Neuronal stem cell (in vitro differentiated cells): ENCODE measurements around the gene ECHS1.
A peak's percentile ranks its signal among the peaks of the same experiment; 100 is the strongest.

Experiments
- DNase-seq: peaks from one replicate; pipeline ENCODE4 v3.0.0-alpha.2; 2013; ENCODE audit warnings: low spot score
- H2AFZ ChIP-seq: one replicate; pipeline ENCODE4 v1.6.1; 2013; ENCODE audit warnings: mild to moderate bottlenecking, low read length, inconsistent platforms
- H2AK5ac ChIP-seq: 2 replicates; pipeline ENCODE4 v1.6.1; 2013; ENCODE audit warnings: low read depth, mild to moderate bottlenecking, inconsistent platforms, low read length, moderate library complexity, mixed read lengths
- H2BK120ac ChIP-seq: 2 replicates; pipeline ENCODE4 v1.6.1; 2013; ENCODE audit warnings: low read depth, mild to moderate bottlenecking, inconsistent platforms, low read length, moderate library complexity, mixed read lengths
- H2BK12ac ChIP-seq: one replicate; pipeline ENCODE4 v1.6.1; 2013; ENCODE audit warnings: low read length, inconsistent platforms
- H2BK15ac ChIP-seq: 2 replicates; pipeline ENCODE4 v1.6.1; 2013; ENCODE audit warnings: mild to moderate bottlenecking, low read length, inconsistent platforms, mixed read lengths
- H2BK5ac ChIP-seq: one replicate; pipeline ENCODE4 v1.6.1; 2013; ENCODE audit warnings: inconsistent platforms, mild to moderate bottlenecking, low read length, moderate library complexity
- H3K14ac ChIP-seq: one replicate; pipeline ENCODE4 v1.6.1; 2013; ENCODE audit warnings: low read length, inconsistent platforms
- H3K18ac ChIP-seq: 2 replicates; pipeline ENCODE4 v1.6.1; 2013; ENCODE audit warnings: low read length, inconsistent platforms
- H3K23ac ChIP-seq: 2 replicates; pipeline ENCODE4 v1.6.1; 2013; ENCODE audit warnings: low read depth, mild to moderate bottlenecking, mixed read lengths, low read length, inconsistent platforms; ENCODE audit not compliant: poor library complexity
- H3K27ac ChIP-seq: replicated peaks from 3 replicates; pipeline ENCODE4 v1.5.1; 2013; ENCODE audit warnings: low read length, inconsistent platforms
- H3K27me3 ChIP-seq, 3 experiments: 2 replicates each; pipeline ENCODE4 v1.6.1; 2013; ENCODE audit warnings: low read length in 3 of 3, mild to moderate bottlenecking in 2 of 3, inconsistent platforms in 1 of 3, low read depth in 1 of 3, mixed read lengths in 1 of 3, moderate library complexity in 1 of 3; ENCODE audit not compliant: control insufficient read depth in 3 of 3, insufficient read depth in 3 of 3
- H3K36me3 ChIP-seq, 2 donors: replicated peaks in 1 of 2; 2 replicates each; pipeline ENCODE4 v1.6.1; 2013; ENCODE audit warnings: low read length in 2 of 2; ENCODE audit not compliant: control insufficient read depth in 2 of 2, insufficient read depth in 2 of 2
- H3K4ac ChIP-seq: 2 replicates; pipeline ENCODE4 v1.6.1; 2013; ENCODE audit warnings: inconsistent platforms, mild to moderate bottlenecking, low read length, moderate library complexity
- H3K4me1 ChIP-seq, 2 donors: 1 replicate in 1 of 2; 2 replicates in 1 of 2; pipeline ENCODE4 v1.6.1; 2013; ENCODE audit warnings: low read length in 2 of 2, low read depth in 1 of 2; ENCODE audit not compliant: control insufficient read depth in 2 of 2, insufficient read depth in 1 of 2
- H3K4me2 ChIP-seq: one replicate; pipeline ENCODE4 v1.6.1; 2013; ENCODE audit warnings: mild to moderate bottlenecking, low read length, inconsistent platforms; ENCODE audit not compliant: insufficient read depth, poor library complexity, severe bottlenecking
- H3K4me3 ChIP-seq, 2 donors: 2 replicates each; pipeline ENCODE4 v1.5.1; 2013; ENCODE audit warnings: low read length in 2 of 2, mild to moderate bottlenecking in 2 of 2, inconsistent platforms in 1 of 2, moderate library complexity in 1 of 2
- H3K79me1 ChIP-seq: one replicate; pipeline ENCODE4 v1.6.1; 2013; ENCODE audit warnings: low read depth, mild to moderate bottlenecking, inconsistent platforms, low read length, moderate library complexity
- H3K9ac ChIP-seq: one replicate; pipeline ENCODE4 v1.6.1; 2013; ENCODE audit warnings: mild to moderate bottlenecking, low read depth, low read length, inconsistent platforms; ENCODE audit not compliant: poor library complexity
- H3K9me3 ChIP-seq, 2 donors: replicated peaks in 1 of 2; 2 replicates each; pipeline versions ENCODE3 to v1.6.1; 2013; ENCODE audit warnings: low read length in 2 of 2, mild to moderate bottlenecking in 2 of 2, inconsistent platforms in 1 of 2, low read depth in 1 of 2, mixed read lengths in 1 of 2, moderate library complexity in 1 of 2; ENCODE audit not compliant: control insufficient read depth in 2 of 2, insufficient read depth in 1 of 2
- H4K8ac ChIP-seq: one replicate; pipeline ENCODE4 v1.6.1; 2013; ENCODE audit warnings: low read depth, mild to moderate bottlenecking, inconsistent platforms, low read length, moderate library complexity
- H4K91ac ChIP-seq: one replicate; pipeline ENCODE4 v1.6.1; 2013; ENCODE audit warnings: low read length, low read depth, mild to moderate bottlenecking, inconsistent platforms; ENCODE audit not compliant: poor library complexity
- WGBS, 2 donors: extraction: QIAGEN DNeasy Blood & Tissue Kit; methylation state at CpG; one replicate each; pipeline ENCODE4 v1.1.7; 2013; ENCODE audit warnings: missing lambda C conversion rate in 2 of 2, mixed read lengths in 1 of 2; ENCODE audit not compliant: insufficient read length in 2 of 2, insufficient replicate concordance in 1 of 2; ENCODE audit errors: extremely low coverage in 2 of 2; 5-methylcytosine and 5-hydroxymethylcytosine counted together

The ECHS1 gene

DNA sequence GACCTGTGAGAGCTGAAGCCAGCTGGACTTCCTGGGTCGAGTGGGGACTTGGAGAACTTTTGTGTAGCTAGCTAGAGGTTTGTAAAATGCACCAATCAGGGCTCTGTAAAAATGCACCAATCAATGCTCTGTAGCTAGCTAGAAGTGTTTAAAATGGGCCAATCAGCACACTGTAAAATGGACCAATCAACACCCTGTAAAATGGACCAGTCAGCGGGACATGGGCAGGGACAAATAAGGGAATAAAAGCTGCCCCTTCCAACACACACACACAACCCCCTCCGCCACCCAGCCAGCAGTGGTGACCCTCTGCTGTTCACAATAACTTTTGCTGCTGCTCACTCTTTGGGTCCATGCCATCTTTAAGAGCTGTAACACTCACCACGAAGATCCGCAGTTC lies 57.3 kb downstream of the ECHS1 start:
- H2AK5ac ChIP-seq, result no peak overlapping the region
- no CpG with 5 or more reads among the region's 5 CpGs for WGBS, 2 donors

DNA sequence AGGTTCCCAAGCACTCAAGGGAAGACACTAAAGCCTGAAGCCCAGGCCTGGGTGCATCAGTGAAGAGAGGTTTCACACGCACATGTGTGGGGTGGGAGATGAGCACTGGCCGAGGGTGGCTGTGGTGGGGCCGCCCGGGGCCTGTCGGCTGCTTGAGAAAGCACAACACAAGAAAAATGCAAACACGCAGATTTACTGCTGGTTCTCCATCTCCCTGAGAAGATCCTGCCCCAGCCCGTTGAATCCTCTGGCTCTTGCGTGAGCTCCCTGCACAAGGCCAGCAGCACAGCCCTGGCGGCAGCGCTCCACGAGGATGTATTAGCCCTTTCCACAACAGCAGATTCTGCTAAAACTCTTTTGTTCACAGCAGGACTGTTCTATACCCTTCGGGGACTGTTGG lies 58.2 kb downstream of the ECHS1 start:
- H3K23ac ChIP-seq, result no peak overlapping the region
- WGBS, 2 donors, result no CpG with 5 or more reads among the region's 12 CpGs
- peaks cover 6% of the 10 kb centered on the region for H3K79me1 ChIP-seq
- H2BK12ac ChIP-seq, result no peak overlapping the region
- no peak overlapping the region for H3K4me2 ChIP-seq
- H3K9me3 ChIP-seq, result no peaks in the 10 kb centered on the region
- H3K18ac ChIP-seq, result no peak overlapping the region
- H3K36me3 ChIP-seq, result peaks cover 20 to 34% of the 10 kb centered on the region in 2 donors
- no peak overlapping the region for H3K4ac ChIP-seq
- H3K4me1 ChIP-seq, result peaks cover 0 to 2% of the 10 kb centered on the region in 2 donors
- no peak for DNase-seq
- H3K14ac ChIP-seq, result no peak overlapping the region
- H3K9ac ChIP-seq, result no peak overlapping the region
- no peak overlapping the region for H3K27ac ChIP-seq
- H4K91ac ChIP-seq, result no peak overlapping the region
- no peak overlapping the region for H3K4me3 ChIP-seq
- H2BK120ac ChIP-seq, result no peak overlapping the region
- H2AK5ac ChIP-seq, result no peak overlapping the region
- H4K8ac ChIP-seq, result no peak overlapping the region
- peaks cover 0 to 5% (median 4%) of the 10 kb centered on the region in 3 experiments for H3K27me3 ChIP-seq
- no peak overlapping the region for H2BK5ac ChIP-seq
- no peak overlapping the region for H2BK15ac ChIP-seq
- H2AFZ ChIP-seq, result no peak overlapping the region

More for the DNA sequence above, 57.3 kb downstream of the ECHS1 start:
- Histone ChIP-seq H3K27me3 (peaks cover 0 to 5% (median 4%) of the 10 kb centered on the region in 3 experiments), H2BK15ac (no peak overlapping the region), H3K27ac (no peak overlapping the region), H2BK5ac (no peak overlapping the region), H3K14ac (no peak overlapping the region), H4K8ac (no peak overlapping the region), H3K4ac (no peak overlapping the region), H2BK12ac (no peak overlapping the region), H4K91ac (no peak overlapping the region), H3K4me3 (no peak overlapping the region), H3K4me1 (peaks cover 0 to 2% of the 10 kb centered on the region in 2 donors), H3K9me3 (no peaks in the 10 kb centered on the region), H2AFZ (no peak overlapping the region), H3K4me2 (no peak overlapping the region), H3K36me3 (peaks cover 11 to 24% of the 10 kb centered on the region in 2 donors), H3K23ac (no peak overlapping the region), H2BK120ac (no peak overlapping the region), H3K18ac (no peak overlapping the region), H3K9ac (no peak overlapping the region), H3K79me1 (peaks cover 2% of the 10 kb centered on the region)
- DNase-seq, result no peak

DNA sequence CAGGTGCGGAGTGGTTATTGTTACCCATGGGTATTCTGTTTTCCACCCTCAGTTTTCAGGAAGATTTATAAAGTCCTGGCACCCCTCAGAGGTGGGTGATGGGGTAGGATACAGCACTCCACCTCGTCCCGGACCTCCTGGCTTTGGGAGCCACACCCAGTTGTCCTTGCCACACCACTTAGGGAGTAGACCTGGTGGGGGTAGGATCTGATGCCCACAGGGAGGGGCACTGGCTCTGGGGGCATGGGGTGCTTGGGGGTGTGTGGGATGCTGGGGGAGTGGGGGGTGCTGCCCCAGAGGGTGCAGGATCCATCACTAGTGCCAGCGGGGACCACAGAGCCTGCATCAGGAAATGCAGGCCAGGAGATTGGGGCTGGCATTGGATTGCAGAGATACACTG lies 60.0 kb downstream of the ECHS1 start:
- Histone ChIP-seq H4K91ac (no peak overlapping the region), H2AK5ac (no peak overlapping the region), H3K4me1 (peaks cover 3 to 4% of the 10 kb centered on the region in 2 donors), H3K36me3 (peaks cover 24 to 41% of the 10 kb centered on the region in 2 donors), H3K27ac (no peak overlapping the region), H3K4me2 (no peak overlapping the region), H3K4ac (no peak overlapping the region), H3K18ac (no peak overlapping the region), H3K9me3 (no peaks in the 10 kb centered on the region), H2BK5ac (no peak overlapping the region), H2BK12ac (no peak overlapping the region), H3K14ac (no peak overlapping the region), H2BK120ac (no peak overlapping the region), H3K9ac (no peak overlapping the region), H3K23ac (no peak overlapping the region), H3K4me3 (no peak overlapping the region), H3K27me3 (no peaks in the 10 kb centered on the region), H3K79me1 (peaks cover 11% of the 10 kb centered on the region), H4K8ac (peak overlapping the region; percentile 3), H2AFZ (no peak overlapping the region), H2BK15ac (no peak overlapping the region)
- no peak for DNase-seq
- WGBS, 2 donors, result no CpG with 5 or more reads among the region's 4 CpGs

DNA sequence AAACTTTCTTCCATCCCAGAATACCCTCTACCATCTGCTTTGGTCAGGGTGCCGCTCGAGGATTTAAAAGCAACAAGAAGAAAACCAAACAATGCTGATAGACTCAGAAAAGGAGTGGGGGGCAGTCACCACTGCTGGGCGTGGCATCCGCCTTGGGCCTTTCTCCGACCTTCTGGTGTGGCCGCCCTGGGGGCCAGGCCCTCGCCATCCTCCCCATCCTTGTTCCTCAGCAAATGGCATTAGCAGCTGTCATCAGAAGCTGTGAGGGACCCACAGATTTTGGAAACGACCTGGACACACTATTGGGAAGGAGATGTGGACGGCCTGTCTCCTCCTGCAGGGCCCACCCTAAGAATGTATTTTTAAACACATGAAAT lies 60.4 kb downstream of the ECHS1 start:
- no peak overlapping the region for H2AK5ac ChIP-seq
- no peak overlapping the region for H2BK120ac ChIP-seq
- no peak overlapping the region for H3K27ac ChIP-seq
- H3K79me1 ChIP-seq, result peaks cover 15% of the 10 kb centered on the region
- no peaks in the 10 kb centered on the region for H3K9me3 ChIP-seq
- no peak overlapping the region for H3K23ac ChIP-seq
- H3K4me2 ChIP-seq, result no peak overlapping the region
- H4K91ac ChIP-seq, result no peak overlapping the region
- H3K14ac ChIP-seq, result no peak overlapping the region
- H4K8ac ChIP-seq, result no peak overlapping the region
- H3K36me3 ChIP-seq, result peaks cover 24 to 41% of the 10 kb centered on the region in 2 donors
- H2BK12ac ChIP-seq, result no peak overlapping the region
- H2AFZ ChIP-seq, result no peak overlapping the region
- no peak overlapping the region for H3K18ac ChIP-seq
- no peak overlapping the region for H3K4me3 ChIP-seq
- no peak overlapping the region for H3K4ac ChIP-seq
- no peak overlapping the region for H2BK5ac ChIP-seq
- no peak overlapping the region for H2BK15ac ChIP-seq
- no peak for DNase-seq
- no peak overlapping the region for H3K9ac ChIP-seq
- H3K27me3 ChIP-seq, result no peaks in the 10 kb centered on the region
- H3K4me1 ChIP-seq, result peaks cover 6 to 7% of the 10 kb centered on the region in 2 donors
- WGBS, 2 donors, result no CpG with 5 or more reads among the region's 9 CpGs
